Ammon's horn (tissue), 1 donor: Measurements from ENCODE around the gene ZNF883.

ENCODE experiments used
- DNase-seq: peaks from one replicate; pipeline ENCODE4 v3.0.0-alpha.2; 2016; ENCODE audit warnings: low spot score

ZNF883 gene

DNA sequence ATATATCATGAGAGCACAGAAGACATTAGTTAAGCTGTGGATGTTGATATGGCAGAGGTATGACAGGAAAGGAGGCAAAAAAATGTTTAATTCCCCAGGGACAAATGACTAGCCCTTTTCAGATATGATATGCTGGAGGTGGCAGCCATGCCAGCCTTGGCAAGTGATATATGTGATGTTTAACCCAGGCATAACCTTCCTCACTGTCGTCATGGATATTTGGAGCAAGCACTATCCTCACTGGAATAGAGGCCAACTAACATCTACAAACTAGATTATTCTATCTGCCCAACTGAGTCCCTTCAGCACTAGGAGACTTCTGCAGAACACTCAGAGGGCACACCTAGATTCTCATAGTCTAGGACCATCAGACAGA lies 94.0 kb downstream of the ZNF883 start:
- DNase-seq, result no peak

DNA sequence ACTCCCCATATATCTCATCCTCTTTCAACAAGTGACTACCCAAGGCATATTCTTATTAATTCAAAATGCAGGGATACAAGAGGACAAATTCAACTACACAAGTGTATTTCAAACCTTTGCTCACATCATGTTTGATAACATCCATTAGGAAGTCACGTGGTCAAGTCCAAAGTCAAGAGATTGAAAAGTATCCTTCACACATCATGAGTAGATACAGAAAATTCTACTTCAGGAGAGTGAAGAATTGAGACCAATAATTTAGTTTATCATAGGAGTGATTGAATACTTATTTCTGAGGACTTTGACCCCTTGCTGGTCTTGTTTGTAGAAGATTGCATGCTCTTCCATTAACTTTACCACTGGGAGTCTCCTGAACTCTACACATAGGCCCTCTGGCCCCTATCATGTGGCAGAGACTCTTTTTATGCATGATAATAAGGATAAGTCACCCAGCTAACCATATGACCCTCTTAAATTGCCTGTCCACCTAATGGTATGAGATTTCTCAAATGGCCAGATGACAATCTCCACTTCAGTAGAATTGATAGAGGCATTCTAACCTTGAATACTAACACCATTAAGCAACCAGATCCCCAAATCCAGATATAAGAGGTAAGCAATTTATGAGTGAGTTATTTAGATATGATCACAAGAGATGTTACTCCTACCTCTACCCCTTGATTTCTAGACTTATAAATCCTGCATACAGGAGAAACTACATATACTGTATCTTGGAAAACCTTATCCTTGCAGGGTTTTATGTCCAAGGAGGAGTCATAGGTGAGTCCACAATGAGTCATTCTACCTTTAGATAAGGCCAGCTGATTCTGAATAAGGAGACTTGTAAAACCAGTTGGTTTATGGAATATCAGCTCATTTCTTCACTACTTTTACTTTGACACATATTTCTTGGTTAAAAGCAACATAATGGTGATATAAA lies 94.7 kb downstream of the ZNF883 start:
- no peak for DNase-seq

DNA sequence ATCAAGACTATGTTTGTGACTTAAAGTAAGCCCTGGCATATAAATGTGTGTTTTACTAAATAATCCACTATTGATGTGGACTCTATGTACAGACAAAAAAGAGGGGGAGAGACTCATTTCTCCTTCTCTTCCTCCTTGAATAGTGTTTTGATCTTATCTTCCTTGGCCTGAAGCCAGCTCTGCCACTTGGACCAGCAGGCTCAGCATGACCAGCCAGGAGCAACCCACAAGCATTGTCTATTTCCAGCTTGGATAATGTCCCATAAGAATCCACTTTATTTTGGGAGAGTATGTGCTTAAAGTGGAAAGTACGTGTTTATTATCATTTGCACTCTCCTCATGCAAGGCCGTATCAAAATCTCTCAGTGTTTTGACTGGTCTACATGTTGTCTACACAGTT lies 97.5 kb downstream of the ZNF883 start:
- no peak for DNase-seq

DNA sequence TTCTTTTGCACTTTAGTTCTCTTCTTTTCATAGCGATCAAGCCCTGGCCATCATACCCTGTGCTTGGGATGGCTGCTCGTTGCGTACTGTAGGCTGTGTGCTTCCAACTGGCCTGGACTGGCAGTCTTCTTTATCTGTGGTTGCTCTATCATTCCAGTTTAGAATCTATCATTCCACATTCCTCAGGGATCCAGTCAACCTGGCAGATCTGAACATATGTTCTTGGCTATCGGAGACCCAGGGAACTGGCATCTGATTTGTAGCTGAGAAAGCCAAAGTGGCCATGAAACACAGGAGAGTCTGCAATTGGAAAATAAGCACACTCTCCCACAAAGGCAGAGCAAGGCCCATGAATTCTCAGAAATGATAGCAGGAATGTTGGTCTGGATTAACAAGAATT lies 98.7 kb downstream of the ZNF883 start:
- no peak for DNase-seq

DNA sequence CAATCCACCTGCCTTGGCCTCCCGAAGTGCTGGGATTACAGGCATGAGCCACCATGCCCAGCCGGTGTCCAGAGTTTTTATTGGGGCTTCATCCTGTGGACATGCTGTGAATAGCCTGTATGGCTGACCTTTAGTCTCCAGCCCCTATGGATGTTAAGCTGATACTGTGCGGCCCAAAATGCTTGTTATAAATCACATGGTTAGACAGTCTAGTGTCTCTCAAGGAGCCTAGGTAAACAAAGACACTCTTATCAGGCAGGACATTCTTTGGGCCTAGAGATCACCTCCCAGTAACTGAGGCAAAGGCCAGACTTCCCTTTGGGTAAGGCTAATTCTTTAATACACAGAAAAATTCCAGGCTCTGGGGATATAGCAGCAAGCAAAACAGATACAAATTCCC lies 99.4 kb downstream of the ZNF883 start:
- DNase-seq, result no peak

DNA sequence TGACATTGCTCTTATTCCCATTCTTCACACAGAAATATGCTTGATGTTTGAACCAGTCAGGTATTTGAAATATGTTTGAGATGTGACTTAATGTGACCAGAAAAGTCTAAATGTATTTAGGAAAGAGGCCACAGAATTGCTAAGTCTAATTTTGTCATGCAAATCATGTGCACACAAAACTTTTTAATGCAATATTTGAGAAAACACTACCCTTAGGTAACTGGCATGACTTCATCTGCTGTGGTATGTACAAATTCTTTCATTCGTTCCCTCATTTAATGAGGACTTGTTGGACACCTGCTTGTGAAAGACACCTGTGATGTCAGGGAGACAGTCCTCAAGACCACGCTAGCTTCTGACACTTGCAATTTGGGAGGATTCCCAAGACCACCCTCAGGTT lies 100.3 kb downstream of the ZNF883 start:
- DNase-seq, result no peak
